ENCODE results near the gene HADHB.
"Not testable (repeated sequence)": the region's sequence is repeated elsewhere in the genome, so short reads cannot be mapped to it uniquely, and the experiment has no call there.

HADHB gene

GRCh38 chr2:26318950-26319349, 74.2 kb downstream of the HADHB start:
- no peak overlapping the region for H3K9ac ChIP-seq
- H3K79me2 ChIP-seq, result no peaks in the 10 kb centered on the region
- no peak overlapping the region for H3K4me3 ChIP-seq (ENCODE audit: low read depth, low read length)
- H3K36me3 ChIP-seq (ENCODE audit: control insufficient read depth, insufficient read depth, low read length), result no peaks in the 10 kb centered on the region
- H2AFZ ChIP-seq, result no peak overlapping the region
- no peaks in the 10 kb centered on the region for H3K9me3 ChIP-seq (ENCODE audit: control insufficient read depth, low read length)
- no peak overlapping the region for H3K4me2 ChIP-seq (ENCODE audit: low read length)
- H3K27me3 ChIP-seq (ENCODE audit: control insufficient read depth, insufficient read depth, low read length), result no peaks in the 10 kb centered on the region
- no peaks in the 10 kb centered on the region for H3K4me1 ChIP-seq
- H3K27ac ChIP-seq, result no peak overlapping the region
- no peak for TF ChIP-seq CTCF (IDR thresholded peaks at IDR 0.05)

GRCh38 chr2:26324479-26324878, 79.7 kb downstream of the HADHB start:
- not testable (repeated sequence) for H2AFZ ChIP-seq; H3K36me3 ChIP-seq (ENCODE audit: control insufficient read depth, insufficient read depth, low read length); H3K4me3 ChIP-seq (ENCODE audit: low read depth, low read length); H3K9ac ChIP-seq; H3K27me3 ChIP-seq (ENCODE audit: control insufficient read depth, insufficient read depth, low read length); H3K4me2 ChIP-seq (ENCODE audit: low read length); H3K9me3 ChIP-seq (ENCODE audit: control insufficient read depth, low read length); H3K79me2 ChIP-seq; H3K27ac ChIP-seq; H3K4me1 ChIP-seq

- H3K79me2 ChIP-seq, result no peaks in the 10 kb centered on the region
- no peak overlapping the region for H2AFZ ChIP-seq
- no peaks in the 10 kb centered on the region for H3K9me3 ChIP-seq (ENCODE audit: control insufficient read depth, low read length)
- H3K4me2 ChIP-seq (ENCODE audit: low read length), result no peak overlapping the region
- no peaks in the 10 kb centered on the region for H3K4me1 ChIP-seq
- no peak overlapping the region for H3K27ac ChIP-seq
- no peak for TF ChIP-seq CTCF (IDR thresholded peaks at IDR 0.05)
- H3K27me3 ChIP-seq (ENCODE audit: control insufficient read depth, insufficient read depth, low read length), result no peaks in the 10 kb centered on the region
- no peaks in the 10 kb centered on the region for H3K36me3 ChIP-seq (ENCODE audit: control insufficient read depth, insufficient read depth, low read length)
- H3K4me3 ChIP-seq (ENCODE audit: low read depth, low read length), result no peak overlapping the region
- H3K9ac ChIP-seq, result no peak overlapping the region
Measured at GRCh38 chr2:26324903-26325302, 80.2 kb downstream of the HADHB start.

- Histone ChIP-seq H3K9me3 (ENCODE audit: control insufficient read depth, low read length) (no peaks in the 10 kb centered on the region), H3K4me2 (ENCODE audit: low read length) (no peak overlapping the region), H3K9ac (no peak overlapping the region), H3K27ac (no peak overlapping the region), H3K4me1 (no peaks in the 10 kb centered on the region), H3K79me2 (no peaks in the 10 kb centered on the region), H2AFZ (no peak overlapping the region), H3K36me3 (ENCODE audit: control insufficient read depth, insufficient read depth, low read length) (no peaks in the 10 kb centered on the region), H3K4me3 (ENCODE audit: low read depth, low read length) (no peak overlapping the region), H3K27me3 (ENCODE audit: control insufficient read depth, insufficient read depth, low read length) (no peaks in the 10 kb centered on the region)
- no peak for TF ChIP-seq CTCF (IDR thresholded peaks at IDR 0.05)
Measured at GRCh38 chr2:26325851-26326250, 81.1 kb downstream of the HADHB start.

GRCh38 chr2:26326514-26326913, 81.8 kb downstream of the HADHB start:
- Histone ChIP-seq H3K9ac (no peak overlapping the region), H3K36me3 (ENCODE audit: control insufficient read depth, insufficient read depth, low read length) (no peaks in the 10 kb centered on the region), H3K4me1 (no peaks in the 10 kb centered on the region), H3K79me2 (no peaks in the 10 kb centered on the region), H3K27ac (no peak overlapping the region), H3K4me3 (ENCODE audit: low read depth, low read length) (no peak overlapping the region), H3K9me3 (ENCODE audit: control insufficient read depth, low read length) (no peaks in the 10 kb centered on the region), H3K4me2 (ENCODE audit: low read length) (no peak overlapping the region), H2AFZ (no peak overlapping the region), H3K27me3 (ENCODE audit: control insufficient read depth, insufficient read depth, low read length) (no peaks in the 10 kb centered on the region)
- no peak for TF ChIP-seq CTCF (IDR thresholded peaks at IDR 0.05)
